ENCODE data around the gene CCP110. TPM values are rescaled to one million over a fixed set of nuclear protein-coding genes. Genes with fewer than 3 reads are reported as not detected.

The CCP110 gene
- total RNA-seq, 1 donor from 2014 or later = 12.4 TPM

DNA sequence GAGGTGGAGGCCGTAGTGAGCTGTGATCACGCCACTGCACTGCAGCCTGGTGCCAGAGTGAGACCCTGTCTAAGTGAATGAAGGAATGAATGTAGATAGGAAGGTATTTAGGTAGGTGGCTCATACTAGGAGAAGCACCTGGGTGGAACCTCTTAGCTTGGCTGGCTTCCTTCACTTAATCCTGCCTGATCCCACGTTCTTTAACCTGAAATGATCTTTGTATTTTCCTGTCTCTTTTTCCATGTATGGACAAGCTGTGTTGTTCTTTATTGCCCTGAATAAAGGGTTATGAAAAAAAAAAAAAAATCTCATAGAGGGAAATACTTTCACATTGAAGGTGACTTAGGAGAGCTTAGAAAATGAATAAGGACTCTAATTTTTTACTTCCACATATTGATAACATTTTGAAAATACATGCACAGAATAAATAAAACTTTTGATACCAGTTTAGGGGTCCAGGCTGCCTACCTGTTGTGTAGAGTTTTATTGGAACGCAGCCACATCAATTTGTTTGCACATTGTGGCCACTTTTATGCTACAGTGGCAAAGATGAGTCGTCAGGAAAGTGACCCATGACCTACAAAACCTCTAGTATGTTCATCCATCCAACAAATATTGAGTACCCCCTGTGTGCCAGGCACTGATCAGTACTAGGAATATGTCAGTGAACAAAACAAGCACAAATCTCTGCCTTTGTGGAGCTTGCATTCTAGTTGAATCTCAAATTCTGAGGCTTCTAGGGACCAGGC lies 76.4 kb downstream of the CCP110 start:
- Mint-ChIP-seq H3K9me3 (ENCODE audit: unreplicated experiment) (no peaks in the 10 kb centered on the region), H3K4me1 (ENCODE audit: unreplicated experiment) (peaks cover 3% of the 10 kb centered on the region), H3K27ac (ENCODE audit: unreplicated experiment) (no peak overlapping the region), H3K36me3 (ENCODE audit: unreplicated experiment) (peaks cover 18% of the 10 kb centered on the region), H3K4me3 (ENCODE audit: unreplicated experiment) (no peak overlapping the region), H3K27me3 (ENCODE audit: unreplicated experiment) (no peaks in the 10 kb centered on the region)
- TF ChIP-seq, protein P1, sequence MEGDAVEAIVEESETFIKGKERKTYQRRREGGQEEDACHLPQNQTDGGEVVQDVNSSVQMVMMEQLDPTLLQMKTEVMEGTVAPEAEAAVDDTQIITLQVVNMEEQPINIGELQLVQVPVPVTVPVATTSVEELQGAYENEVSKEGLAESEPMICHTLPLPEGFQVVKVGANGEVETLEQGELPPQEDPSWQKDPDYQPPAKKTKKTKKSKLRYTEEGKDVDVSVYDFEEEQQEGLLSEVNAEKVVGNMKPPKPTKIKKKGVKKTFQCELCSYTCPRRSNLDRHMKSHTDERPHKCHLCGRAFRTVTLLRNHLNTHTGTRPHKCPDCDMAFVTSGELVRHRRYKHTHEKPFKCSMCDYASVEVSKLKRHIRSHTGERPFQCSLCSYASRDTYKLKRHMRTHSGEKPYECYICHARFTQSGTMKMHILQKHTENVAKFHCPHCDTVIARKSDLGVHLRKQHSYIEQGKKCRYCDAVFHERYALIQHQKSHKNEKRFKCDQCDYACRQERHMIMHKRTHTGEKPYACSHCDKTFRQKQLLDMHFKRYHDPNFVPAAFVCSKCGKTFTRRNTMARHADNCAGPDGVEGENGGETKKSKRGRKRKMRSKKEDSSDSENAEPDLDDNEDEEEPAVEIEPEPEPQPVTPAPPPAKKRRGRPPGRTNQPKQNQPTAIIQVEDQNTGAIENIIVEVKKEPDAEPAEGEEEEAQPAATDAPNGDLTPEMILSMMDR (IDR thresholded peaks at IDR 0.05) = no peak
- no peak for DNase-seq (ENCODE audit: extremely low spot score, unreplicated experiment)

DNA sequence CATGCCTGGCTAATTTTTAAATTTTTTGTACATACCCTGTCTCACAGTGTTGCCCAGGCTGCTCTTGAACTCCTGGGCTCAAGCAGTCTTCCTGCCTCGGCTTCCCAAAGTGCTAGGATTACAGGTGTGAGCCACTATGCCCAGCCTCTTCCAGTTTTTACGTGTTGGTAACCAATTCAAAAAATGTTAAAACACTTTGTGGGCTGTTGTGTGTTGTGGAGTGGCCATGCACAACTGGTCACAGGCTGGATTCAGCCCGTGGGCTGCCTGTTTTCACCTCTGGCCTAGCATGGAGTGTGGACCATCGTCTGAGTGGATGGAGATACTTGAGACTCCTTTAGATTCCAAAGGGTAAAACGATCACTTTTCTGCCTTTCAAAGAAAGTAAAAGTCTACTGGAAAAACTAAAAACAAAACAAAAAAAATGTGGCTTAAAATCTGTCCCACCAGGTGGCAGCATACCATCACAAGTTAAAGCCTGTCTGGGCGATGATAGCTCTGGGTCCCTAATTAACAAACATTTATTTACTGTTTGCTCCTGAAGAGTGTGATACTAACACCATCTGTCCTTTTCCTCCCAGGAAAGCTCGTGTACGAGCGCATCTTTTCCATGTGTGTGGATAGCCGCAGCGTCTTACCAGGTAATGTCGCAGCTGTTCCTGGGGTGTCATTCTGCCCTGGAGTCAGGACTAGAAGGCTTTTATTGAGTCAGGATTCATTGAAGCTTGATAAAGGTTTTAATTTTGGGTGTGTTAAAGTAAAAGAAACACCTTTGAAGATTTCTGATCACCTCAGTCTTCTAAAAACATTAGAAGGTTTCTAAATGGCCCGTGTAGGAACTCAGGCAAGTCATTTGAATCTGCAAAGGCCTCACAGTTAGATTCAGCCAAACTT lies 77.6 kb downstream of the CCP110 start:
- DNase-seq (ENCODE audit: extremely low spot score, unreplicated experiment) = no peak
- no peaks in the 10 kb centered on the region for H3K27me3 Mint-ChIP-seq (ENCODE audit: unreplicated experiment)
- TF ChIP-seq, protein P1 (IDR thresholded peaks at IDR 0.05) = peak; percentile 72
- H3K4me3 Mint-ChIP-seq (ENCODE audit: unreplicated experiment) = no peak overlapping the region
- H3K27ac Mint-ChIP-seq (ENCODE audit: unreplicated experiment) = peak overlapping the region; percentile 73
- H3K36me3 Mint-ChIP-seq (ENCODE audit: unreplicated experiment) = peaks cover 29% of the 10 kb centered on the region
- no peaks in the 10 kb centered on the region for H3K9me3 Mint-ChIP-seq (ENCODE audit: unreplicated experiment)
- H3K4me1 Mint-ChIP-seq (ENCODE audit: unreplicated experiment) = peaks cover 3% of the 10 kb centered on the region

Other genes with a start within 250 kb of the CCP110 start
- gene CLEC19A, start 238.2 kb upstream of the CCP110 start, total RNA-seq = not detected in 2 replicates
- not detected in 2 replicates for gene TMC5, start 106.1 kb upstream of the CCP110 start, total RNA-seq
- gene GDE1, start 1.8 kb upstream of the CCP110 start, total RNA-seq = 75.9 and 77.8 TPM in 2 replicates
- gene VPS35L, start 31.8 kb downstream of the CCP110 start, total RNA-seq = 78.2 and 79.0 TPM in 2 replicates
- gene KNOP1, start 194.3 kb downstream of the CCP110 start, total RNA-seq = 24.0 and 24.2 TPM in 2 replicates
- gene IQCK, start 194.3 kb downstream of the CCP110 start, total RNA-seq = 5.3 and 5.8 TPM in 2 replicates

Data from osteocyte (in vitro differentiated cells).